Right forelimb (tissue), 1 donor: ENCODE results near the gene TMPRSS11E.
"Not testable (repeated sequence)": the region's sequence is repeated elsewhere in the genome, so short reads cannot be mapped to it uniquely, and the experiment has no call there.

Source experiments
- DNase-seq: peaks from one replicate; pipeline ENCODE4 v3.0.0-alpha.2; 2018

The TMPRSS11E gene, protein sequence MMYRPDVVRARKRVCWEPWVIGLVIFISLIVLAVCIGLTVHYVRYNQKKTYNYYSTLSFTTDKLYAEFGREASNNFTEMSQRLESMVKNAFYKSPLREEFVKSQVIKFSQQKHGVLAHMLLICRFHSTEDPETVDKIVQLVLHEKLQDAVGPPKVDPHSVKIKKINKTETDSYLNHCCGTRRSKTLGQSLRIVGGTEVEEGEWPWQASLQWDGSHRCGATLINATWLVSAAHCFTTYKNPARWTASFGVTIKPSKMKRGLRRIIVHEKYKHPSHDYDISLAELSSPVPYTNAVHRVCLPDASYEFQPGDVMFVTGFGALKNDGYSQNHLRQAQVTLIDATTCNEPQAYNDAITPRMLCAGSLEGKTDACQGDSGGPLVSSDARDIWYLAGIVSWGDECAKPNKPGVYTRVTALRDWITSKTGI

DNA sequence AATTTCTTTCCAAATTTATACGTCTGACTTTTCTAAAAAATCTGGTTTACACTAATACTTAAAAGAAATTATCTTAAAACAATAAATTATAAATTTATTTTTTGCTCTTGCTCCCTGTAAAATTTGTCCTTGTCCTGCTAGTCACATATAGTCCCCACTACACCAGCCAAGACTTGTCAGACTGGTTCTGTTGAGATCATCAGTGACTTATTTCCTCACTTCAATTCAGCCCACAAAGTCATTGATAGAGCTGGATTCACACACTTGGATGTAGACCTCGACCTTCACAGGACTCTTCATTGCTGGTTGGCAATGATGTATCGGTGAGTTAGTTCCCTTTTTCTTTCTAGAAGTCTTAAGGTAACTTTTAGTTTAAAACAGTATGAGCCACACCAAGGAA is at the start of gene TMPRSS11E:
TSS of gene TMPRSS11E (plus strand) at position 263 of the 400 bp plus-strand sequence. CDS start at position 313, 50 bp downstream.
- DNase-seq = no peak

DNA sequence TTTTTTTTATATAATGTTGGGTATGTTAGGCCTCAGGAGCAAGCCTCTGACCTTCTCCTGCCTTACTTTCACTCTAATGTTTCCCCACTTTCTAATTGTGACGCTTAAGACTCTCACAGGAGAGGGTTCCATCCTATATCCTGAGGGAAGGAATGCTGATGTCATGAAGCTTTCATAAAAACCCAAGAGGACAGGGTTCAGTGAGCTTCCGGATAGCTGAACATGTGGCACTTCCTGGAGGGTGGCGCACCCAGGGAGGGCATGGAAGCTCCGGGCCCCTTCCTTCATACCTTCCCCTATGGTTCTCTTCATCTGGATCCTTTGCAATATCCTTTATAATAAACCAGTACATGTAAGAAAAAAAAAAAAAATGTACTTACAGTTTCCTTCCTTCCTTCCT is 48.0 kb upstream of the TMPRSS11E start:
- no peak for DNase-seq

DNA sequence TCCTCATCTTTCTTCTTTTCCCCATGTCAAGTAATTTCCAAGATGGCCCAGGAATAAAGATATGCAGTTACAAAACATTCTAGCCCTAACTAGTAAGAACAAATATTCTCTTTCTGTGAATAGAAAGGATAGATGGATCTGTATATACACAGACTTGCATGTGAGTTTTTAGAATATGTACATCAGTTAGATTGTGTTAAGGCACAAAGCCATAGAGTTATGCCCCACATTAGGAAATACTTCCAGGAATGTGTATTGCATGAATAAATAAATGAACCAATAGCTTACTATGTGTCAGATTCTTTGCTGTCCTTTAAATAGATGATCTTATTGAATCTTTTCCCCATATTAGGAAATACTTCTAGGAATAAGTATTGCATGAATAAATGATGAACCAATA is 46.0 kb upstream of the TMPRSS11E start:
- no peak for DNase-seq

DNA sequence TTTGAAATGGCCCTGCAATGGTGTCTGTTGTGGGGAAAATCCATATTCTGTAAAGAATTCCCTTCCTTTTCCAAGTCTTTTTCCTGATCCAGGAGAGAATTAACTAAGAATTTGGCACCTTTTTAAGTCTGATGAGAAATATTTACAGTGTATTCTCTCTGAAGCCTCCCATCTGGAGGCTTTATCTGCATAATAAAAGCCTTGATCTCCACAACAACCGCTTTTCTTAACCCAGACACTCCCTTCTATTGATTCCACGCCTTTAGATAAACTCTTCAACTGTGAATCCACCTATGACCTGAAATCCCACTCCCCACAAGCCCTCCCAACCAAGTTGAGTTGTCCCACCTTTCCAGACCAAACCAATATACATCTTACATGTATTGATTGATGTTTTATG is 43.1 kb upstream of the TMPRSS11E start:
- DNase-seq = no peak

DNA sequence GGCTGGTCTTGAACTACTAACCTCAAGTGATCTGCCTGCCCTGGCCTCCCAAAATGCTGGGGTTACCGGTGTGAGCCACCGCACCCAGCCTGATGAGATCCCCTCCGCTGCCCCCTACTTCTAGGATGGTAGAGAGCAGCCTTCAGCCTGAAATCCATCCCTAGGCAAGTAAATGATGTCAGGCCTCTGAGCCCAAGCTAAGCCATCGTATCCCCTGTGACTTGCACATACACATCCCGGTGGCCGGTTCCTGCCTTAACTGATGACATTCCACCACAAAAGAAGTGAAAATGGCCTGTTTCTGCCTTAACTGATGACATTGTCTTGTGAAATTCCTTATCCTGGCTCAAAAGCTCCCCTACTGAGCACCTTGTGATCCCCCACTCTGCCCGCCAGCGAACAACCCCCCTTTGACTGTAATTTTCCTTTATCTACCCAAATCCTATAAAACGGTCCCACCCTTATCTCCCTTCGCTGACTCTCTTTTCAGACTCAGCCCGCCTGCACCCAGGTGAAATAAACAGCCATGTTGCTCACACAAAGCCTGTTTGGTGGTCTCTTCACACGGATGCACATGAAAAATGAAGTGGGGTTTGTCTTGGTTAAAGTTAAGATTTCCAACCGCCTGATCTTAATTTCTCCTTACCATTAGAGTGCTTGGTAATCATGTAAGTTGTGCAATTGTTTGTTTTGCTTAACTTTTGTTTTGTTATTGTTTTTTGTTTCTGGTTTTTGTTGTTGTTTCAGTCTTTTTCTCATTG is 41.4 kb upstream of the TMPRSS11E start:
- not testable (repeated sequence) for DNase-seq

DNA sequence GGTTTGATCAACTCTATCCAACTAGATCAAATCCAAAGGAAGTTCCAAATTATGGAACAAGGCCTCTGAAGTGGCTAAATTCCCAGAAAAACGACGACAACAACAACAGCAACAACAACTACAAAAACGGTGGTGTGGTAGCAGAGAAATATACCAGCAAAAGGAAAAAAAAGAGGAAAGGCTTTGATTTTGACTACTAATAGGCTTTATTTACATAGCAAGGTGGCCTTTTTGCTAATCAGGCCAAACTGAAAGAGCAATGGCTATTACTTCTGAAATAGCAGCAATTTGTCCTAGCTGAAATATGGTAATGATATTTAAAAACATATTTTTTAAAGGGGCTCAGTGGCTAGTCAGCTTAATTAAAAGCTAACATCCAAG is 40.8 kb upstream of the TMPRSS11E start:
- no peak for DNase-seq

DNA sequence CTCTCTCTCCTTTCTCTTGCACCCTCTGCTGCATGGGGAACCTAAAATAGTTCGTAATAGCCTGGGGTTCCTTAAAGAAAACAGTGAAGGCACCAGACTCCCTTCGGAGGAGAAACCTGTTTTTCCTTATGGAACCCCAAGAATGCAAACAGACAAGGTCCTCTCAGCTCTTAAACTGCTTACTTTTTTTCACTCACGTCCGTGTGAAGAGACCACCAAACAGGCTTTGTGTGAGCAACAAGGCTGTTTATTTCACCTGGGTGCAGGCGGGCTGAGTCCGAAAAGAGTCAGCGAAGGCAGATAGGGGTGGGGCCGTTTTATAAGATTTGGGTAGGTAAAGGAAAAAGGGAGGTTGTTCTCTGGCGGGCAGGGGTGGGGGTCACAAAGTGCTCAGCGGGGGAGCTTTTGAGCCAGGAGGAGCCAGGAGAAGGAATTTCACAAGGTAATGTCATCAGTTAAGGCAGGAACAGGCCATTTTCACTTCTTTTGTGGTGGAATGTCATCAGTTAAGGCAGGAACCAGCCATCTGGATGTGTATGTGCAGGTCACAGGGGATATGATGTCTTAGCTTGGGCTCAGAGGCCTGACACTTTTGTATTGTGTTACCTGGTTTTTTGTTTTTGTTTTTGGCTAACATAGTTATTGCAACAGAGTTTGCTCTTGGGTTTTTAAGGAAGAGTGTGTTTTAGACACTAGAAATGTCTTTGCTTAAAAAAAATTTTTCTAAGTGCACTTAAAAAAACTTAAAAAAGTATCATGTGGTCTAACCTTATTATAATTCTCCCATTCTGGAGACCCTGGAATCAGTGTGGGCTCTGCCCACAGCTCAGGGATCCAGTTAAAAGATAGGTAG is 40.0 kb upstream of the TMPRSS11E start:
- not testable (repeated sequence) for DNase-seq

DNA sequence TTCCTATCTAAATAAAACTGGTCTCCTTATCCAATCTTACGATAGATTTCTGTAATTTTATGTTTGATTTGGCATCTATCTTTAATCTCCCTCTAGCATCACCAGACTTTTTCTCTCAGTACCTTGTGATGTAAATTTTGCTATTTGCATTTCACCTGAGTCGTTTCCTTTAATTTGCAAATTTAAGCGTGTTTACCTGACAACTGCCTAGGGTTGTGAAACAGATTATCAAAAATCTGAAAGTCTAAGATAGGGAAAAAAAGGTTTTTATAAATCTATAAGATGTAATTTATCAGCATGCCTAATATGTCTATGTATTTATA is 39.4 kb upstream of the TMPRSS11E start:
- DNase-seq = no peak

DNA sequence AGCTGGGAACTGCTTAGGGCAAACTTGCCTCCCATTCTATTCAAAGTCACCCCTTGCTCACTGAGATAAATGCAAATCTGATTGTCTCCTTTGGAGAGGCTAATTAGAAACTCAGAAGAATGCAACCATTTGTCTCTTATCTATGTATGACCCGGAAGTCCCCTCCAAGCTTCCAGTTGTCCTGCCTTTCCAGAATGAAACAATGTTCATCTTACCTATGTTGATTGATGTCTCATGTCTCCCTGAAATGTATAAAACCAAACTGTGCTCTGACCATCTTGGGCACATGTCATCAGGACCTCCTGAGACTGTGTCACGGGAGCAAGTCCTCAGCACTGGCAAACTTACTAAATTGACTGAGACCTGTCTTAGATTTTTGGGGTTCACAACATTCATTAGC is 37.1 kb upstream of the TMPRSS11E start:
- no peak for DNase-seq

DNA sequence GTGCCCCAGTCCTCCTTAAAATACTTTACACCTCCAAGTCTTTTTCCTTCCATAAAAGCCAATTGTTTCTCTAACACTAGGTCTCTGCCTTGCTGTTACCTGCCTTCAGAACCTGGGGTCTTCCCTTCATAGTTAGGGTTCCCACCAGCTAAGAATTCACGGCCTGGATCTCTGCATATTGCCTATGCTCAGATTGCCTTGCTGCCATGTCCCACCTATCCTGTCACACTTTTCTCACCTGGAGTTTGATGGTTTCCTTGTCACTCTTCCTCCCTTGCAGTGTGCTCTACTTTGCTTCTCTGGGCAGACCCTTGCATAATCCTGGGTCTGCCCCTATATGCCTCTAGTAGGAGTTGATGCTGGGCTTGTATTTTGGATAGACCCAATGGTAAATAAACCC is 36.6 kb upstream of the TMPRSS11E start:
- DNase-seq = no peak

DNA sequence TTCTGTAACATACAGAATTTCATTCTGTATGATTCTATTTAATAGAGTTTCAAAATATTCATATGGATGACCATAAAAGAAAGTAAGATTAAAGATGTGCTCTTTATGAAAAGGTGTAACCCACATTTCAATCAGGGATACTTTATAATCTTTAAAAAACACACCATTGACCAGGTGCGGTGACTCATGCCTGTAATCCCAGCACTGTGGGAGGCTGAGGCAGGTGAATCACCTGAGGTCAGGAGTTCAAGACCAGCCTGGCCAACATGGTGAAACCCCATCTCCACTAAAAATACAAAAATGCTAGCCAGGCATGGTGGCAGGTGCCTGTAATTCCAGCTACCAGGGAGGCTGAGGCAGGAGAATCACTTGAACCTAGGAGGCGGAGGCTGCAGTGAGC is 35.2 kb upstream of the TMPRSS11E start:
- not testable (repeated sequence) for DNase-seq

DNA sequence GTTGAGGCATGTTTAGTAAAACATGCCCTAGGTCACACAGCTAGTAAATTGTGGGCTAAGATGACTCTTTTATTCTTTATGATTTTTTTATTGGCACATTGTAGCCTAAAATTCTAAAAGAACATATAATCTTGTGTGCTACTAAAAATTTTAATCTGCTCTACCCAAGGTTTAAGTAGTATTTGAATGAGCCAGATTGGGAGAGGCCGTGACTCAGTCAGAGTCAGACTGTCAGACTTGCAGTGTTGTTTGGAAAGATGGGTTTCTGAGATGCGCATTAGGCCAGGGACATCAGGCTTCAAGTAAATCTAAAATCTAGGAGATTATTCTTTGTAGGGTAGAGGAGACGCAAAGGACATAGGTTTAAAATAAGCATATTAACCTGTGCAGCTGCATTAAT is 30.7 kb upstream of the TMPRSS11E start:
- DNase-seq = no peak

DNA sequence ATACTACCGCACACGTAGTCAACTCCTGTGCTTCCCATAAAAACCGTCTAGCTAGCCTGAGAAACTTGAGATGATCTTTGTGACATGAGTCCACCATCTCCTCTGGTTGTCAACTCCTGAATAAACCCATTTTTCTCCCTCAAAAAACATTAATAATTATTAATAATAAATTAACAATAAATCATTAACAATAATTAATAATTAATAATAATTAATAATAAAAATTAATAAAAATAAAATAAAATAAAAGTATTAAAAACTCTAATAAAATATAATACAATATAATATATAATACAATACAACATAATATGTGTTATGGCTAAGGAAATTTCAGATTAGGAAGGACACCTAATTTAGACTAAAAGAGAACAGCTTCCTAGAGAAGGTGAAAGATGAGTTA is 20.7 kb upstream of the TMPRSS11E start:
- DNase-seq = no peak

DNA sequence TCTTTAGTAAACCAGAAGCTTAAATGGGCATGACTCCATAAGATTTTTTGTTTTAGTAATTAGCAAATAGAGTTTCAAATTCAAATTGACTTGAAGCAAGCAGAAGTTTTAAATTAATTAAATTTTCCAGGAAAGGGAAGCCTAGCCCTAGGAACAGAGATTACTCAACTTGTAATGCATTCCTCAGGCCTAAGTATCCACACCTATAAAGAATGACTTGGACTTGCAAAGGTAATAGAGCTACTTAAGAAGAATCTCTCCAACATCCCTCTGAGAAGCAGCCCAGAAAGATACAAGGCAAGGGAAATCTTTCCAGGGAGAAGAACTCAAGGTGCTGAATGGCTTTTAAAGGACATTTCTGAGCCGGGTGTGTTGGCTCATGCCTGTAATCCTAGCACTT is 16.9 kb upstream of the TMPRSS11E start:
- DNase-seq = no peak

DNA sequence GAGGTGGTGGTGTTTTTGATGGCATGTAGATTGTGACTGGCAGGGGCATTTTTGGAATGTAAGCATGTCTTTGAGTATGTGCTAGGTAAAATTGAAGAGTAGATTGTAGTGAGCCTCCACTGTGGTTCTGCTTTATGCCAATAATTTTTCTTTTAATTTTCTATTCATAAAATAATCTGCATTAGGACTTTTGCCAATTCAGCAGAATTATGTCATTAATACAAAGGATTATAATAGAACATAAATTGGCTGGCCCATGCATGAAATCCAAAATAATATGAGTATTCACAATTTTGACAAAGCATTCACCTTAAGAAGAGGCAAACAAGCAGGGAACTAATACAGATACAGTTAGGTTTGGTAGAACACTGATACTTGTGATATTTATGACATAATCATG is 14.9 kb upstream of the TMPRSS11E start:
- DNase-seq = no peak

DNA sequence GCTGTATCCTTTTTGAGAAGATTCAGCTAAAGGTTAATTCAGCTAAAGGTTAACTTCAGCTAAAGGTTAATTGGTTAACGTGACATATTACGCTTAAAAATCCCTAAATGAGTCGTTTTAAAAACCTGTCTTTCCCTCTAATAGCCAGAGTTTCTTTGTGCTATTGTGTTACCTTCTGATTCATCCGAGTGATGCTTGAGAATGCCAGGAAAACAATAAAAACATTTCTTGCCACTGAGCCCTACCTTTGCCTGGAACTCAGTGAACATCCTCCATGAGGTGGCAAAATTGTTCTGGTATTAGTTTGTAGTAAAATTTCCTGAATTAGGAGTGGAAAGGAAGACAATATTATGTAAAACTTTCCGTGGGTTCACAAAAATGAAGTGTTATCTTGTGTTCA is 13.7 kb upstream of the TMPRSS11E start:
- DNase-seq = no peak

DNA sequence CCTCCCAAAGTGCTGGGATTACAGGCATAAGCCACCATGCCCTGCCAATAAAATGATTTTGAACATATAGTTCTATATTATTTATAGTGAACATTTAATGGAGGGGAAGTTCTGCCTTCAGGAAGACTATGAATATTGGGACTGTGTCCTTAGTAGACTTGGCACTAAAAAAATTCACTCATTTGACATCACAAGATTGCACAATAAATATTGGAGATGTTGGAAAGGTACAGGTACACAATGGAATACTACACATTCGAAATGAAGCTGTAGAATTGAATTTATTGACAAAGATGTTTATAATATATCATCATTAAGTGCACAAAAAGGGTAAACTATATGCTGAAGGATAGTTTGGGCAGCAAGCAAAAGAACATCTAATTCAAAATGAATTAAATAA is 13.0 kb upstream of the TMPRSS11E start:
- DNase-seq = no peak

DNA sequence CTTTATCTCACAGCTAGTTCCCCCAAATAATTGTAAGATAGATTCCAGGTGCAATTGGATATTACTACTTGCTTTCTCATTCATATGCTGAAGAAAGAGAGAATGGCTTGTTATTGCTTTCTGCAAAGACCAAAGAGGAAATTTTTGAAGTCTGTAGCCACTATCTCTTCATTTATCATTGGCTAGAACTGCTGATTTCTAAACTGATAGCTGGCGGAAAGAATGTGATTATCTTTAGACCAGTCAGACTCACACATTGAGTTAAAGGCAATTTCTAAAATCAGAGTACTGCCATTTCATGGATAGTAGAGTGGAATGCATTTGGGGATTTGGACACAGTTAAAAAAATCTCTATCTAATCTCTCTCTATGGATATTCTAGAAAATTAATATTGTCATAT is 12.4 kb upstream of the TMPRSS11E start:
- no peak for DNase-seq

DNA sequence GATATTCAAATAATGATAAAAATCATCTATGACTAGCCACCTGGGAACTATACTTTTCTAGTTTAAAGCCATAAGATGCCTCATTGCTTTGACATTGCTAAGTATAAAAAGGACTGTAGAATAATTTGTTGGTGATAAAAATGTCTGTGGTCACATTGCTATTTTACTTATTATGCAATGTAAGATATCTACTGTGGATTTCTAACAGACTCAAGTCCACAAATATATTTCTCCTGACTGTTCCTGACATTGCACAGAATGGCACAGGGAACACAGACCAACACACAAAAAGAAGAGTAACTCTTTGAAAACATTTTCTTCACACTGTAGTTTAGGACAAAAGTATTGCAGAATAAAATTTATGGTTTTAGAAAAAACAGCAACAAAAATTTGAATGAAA is 2.2 kb upstream of the TMPRSS11E start:
- DNase-seq = no peak

DNA sequence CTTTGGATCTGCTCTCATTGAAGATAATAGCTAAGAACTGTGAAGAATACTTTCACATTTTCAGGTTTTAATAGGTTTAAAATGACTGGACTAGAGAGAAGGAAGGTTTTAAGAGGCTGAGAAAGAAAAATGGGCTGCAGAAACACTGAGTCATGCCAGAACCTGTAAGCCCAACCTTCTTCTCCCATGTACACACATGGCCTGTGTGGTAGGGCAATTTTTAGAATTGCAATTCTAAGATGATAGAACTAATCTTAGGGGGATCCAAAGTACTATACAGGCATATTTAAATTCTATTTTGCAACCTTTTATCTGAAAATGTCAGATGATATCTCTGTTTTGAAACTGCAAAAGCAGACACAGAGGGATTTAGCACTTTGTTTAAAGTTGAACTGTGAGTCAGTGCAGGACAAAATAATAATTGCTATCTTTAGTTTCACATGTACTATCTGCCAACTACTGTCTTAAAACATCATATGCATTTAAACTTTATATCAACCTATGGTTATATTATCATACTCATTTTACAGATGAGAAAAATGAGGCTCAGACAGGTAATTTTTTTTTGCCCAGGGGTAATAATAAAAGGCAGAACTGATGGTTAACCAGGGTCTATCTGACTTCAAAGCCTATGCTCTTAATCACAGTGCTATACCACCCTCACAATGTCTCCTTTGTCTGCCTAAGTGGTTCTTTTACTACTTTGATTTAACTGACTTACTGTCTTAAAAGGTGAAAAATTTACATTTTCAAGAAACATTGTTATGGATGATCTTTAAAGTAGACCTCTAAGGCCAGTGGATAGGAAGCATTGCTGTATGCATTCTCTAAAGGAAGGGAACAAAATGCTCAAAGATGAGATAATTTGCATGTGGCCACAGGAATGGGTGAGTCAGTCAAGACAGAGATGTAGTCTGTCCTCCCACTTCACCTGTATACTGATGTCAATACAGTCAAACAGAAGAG is 4.3 kb downstream of the TMPRSS11E start:
- DNase-seq = no peak

DNA sequence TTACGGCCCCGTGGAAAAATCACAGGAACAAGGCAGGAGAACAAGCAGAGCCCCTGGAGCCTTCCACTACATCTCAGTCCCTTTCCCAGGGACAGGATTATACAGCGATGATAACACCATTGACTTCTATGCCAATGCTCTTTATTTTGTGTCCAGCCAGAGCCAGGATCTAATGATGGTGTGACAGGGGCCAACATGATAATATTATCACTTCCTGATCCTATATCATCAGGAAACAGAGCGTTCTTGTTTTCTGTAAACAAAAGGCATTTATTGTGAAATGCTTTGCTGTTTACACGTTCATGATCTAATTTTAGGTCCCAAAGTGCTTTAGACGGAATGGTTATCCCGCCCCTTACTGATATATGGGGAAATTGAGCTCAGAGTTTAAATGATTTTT is 12.8 kb downstream of the TMPRSS11E start:
- DNase-seq = no peak

DNA sequence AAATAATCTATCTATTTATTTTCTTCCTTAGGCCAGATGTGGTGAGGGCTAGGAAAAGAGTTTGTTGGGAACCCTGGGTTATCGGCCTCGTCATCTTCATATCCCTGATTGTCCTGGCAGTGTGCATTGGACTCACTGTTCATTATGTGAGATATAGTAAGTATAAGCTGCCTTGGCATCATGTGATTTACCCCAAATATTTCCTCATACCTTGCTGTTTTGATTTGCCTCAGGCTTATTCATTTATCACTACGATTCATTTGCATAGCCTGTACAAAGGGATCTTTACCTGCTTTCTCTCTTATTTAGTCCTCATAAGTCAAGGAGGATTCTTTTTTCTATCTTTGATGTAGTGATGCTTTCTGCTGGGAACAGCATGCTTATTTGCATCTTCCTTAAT is 14.5 kb downstream of the TMPRSS11E start:
- no peak for DNase-seq
